GM18951 (cell line): ENCODE data around the gene PRICKLE3.

Source experiments
- POLR2A ChIP-seq: IDR thresholded peaks from 4 replicates; pipeline ENCODE4 v1.6.1; 2011; ENCODE audit warnings: mild to moderate bottlenecking; ENCODE audit not compliant: insufficient read length, insufficient read depth; ENCODE audit errors: extremely low read depth
- in situ Hi-C: fragments of 300-500 bp; cut with MboI; formaldehyde crosslinking; loops from one replicate; pipeline ENCODE4 v1.12.0; 2022; ENCODE audit warnings: low sequenced_read_pairs, mixed read lengths, inconsistent platforms; ENCODE audit not compliant: unreplicated experiment

Gene PRICKLE3

GRCh38 chrX:49199315-49199595 is 13.1 kb upstream of the PRICKLE3 start:
- in situ Hi-C loops = no loop called here
- no peak for TF ChIP-seq POLR2A

GRCh38 chrX:49198540-49199314 is 12.6 kb upstream of the PRICKLE3 start:
- no peak for TF ChIP-seq POLR2A
- in situ Hi-C loops = no loop called here

GRCh38 chrX:49197543-49198087 is 11.4 kb upstream of the PRICKLE3 start:
- in situ Hi-C loops = no loop called here
- no peak for TF ChIP-seq POLR2A

DNA sequence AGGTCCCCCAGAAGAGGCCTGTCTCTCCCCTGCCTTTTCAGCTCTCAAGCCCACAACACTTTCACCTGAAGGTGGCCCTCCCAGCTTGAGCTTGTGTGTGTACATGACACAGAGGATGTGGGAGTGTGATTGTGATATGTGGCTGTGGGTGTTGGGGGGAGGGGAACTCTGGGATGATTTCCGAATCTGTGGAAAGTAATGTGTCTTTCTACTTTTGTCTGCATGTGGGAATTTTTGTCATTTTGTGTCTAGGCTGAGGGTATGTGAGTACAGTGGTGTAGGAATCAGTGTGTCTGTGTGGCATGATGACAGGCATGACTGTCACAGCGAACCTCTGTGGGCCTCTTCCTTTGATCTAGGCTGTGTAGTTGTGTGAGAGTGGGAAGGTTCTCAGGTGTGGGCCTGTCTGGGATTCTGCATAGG is 7.4 kb upstream of the PRICKLE3 start:
- in situ Hi-C loops = no loop called here
- TF ChIP-seq POLR2A = no peak

DNA sequence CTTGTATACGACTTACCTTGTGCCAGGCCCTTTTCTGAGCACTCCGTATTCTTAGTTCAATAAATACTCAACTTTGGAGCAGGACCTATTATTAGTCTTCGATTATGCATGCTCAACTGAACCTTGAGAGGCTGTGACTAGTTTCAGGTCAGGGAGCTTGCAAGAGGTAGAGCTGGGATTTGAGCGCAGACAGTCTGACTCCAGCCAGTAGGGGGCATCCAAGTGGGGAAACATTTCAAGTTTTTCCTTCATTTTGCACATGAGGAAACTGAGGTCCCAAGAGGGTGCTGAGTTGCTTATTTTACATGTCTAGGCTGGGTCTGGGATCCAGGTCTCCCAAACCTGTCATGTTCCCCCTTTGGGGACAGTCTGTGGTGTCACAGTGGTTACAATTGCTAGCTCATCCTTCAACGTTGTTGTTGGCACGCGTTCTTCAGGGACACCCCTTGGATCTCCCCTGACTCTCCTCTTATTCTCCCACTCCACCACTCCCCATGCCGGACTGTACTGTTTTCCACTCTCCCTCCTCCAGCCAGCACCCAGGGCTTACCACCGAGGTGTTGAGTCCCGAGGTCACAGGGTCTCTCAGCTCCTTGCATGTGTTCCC is 6.7 kb upstream of the PRICKLE3 start:
- in situ Hi-C loops = no loop called here
- TF ChIP-seq POLR2A = no peak

GRCh38 chrX:49191574-49192011 is 5.4 kb upstream of the PRICKLE3 start:
- in situ Hi-C loops = no loop called here
- no peak for TF ChIP-seq POLR2A

GRCh38 chrX:49190821-49191573 is 4.8 kb upstream of the PRICKLE3 start:
- in situ Hi-C loops = no loop called here
- TF ChIP-seq POLR2A = peak; percentile 88

DNA sequence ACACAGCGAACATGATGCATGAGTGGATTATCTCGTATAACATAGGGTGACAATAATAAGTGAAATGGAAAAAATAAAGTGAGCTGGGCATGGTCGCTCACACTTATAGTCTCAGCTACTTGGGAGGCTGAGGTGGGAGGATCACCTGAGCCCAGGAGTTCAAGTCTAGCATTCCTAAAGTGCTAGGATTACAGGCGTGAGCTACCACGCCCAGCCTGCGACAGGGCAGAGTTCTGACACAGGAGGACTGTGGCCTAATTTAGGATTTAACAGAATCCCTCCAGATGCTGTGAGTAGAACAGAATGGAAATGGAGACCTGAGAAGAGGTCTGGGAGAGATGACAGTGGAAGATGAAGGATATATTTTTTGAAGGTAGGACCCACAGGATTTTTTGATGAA is 3.4 kb upstream of the PRICKLE3 start:
- in situ Hi-C loops = no loop called here
- TF ChIP-seq POLR2A = no peak

- no peak for TF ChIP-seq POLR2A
- in situ Hi-C loops = no loop called here
Observed at GRCh38 chrX:49188468-49189076, 2.4 kb upstream of the PRICKLE3 start.

GRCh38 chrX:49187526-49187925 is 1.4 kb upstream of the PRICKLE3 start:
- in situ Hi-C loops = no loop called here
- no peak for TF ChIP-seq POLR2A

- in situ Hi-C loops = no loop called here
- no peak for TF ChIP-seq POLR2A
Observed at GRCh38 chrX:49187028-49187394, 838 bp upstream of the PRICKLE3 start.

DNA sequence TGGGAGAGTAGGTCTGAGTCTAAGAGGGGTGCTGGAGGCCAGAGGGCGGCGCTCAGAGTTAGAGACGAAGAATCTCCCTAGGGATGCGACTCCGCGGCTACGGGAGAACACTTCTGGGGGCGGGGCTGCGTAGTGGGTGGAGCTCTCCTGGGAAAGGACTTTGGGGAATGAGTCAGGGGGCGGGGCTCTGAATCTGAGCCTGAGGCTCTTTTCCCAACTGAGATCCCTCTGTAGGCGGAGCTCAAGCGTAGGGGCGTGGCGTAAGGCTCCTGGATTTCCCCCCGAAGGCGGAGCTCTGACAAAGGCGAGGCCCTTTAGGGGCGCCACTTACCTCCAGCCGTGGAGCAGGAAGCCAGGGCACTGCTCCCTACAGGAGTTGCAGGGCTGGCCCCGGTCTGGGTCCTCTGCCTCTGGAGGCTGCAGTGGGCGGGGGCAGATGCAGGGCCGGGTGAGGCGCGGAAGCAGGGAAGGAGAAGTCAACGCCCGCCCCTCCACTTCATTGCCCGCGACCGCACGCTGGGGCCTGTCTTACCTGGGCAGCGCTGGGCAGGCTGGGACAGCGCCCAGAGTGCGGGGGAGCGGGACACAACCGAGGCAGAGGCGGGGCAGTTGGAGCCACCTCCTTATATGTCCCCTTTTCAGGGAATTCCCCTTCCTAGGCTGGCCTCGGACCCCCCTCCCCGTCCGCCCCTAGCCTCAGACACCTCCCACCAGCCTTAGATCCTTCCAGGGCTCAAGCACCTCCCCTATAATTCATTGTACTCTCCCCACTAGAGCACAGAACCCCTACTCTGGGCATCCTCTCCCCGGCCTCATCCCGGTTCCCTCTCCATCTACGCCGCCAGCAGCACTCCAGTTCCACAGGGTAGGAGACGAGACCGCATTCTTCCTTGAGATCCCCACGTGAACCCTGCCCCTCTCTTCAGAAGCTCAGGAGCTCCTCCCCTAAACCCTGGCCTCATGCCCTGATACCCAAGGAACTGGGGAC is 1.6 kb downstream of the PRICKLE3 start:
- TF ChIP-seq POLR2A = peak; percentile 54
- in situ Hi-C loops = no loop called here
